Activated T-helper 1 cell treated with anti-CD3 and anti-CD28 coated beads, Interleukin-12 subunit alpha, Interleukin-12 subunit beta, Interleukin-2, Interleukin-4 antibody, amounts not matched to agents 30 ng/mL and 10 ng/mL and 1 ng/mL, durations not matched to agents 14 hours and 24 hours and 36 hours (primary cell): Measurements from ENCODE around the gene MAP3K19. TPM values are rescaled to one million over a fixed set of nuclear protein-coding genes. Genes with fewer than 3 reads are reported as not detected.
"Not testable (repeated sequence)": the region's sequence is repeated elsewhere in the genome, so short reads cannot be mapped to it uniquely, and the experiment has no call there.

Experiments
- DNase-seq: peaks from one replicate; pipeline ENCODE4 v3.0.0; 2021; ENCODE audit warnings: low spot score
- H3K27ac Mint-ChIP-seq: one replicate; pipeline ENCODE4 v1.8.0; 2021; ENCODE audit warnings: mild to moderate bottlenecking, mixed read lengths
- H3K27me3 Mint-ChIP-seq: one replicate; pipeline ENCODE4 v1.8.0; 2022; ENCODE audit warnings: mild to moderate bottlenecking, moderate library complexity, mixed read lengths; ENCODE audit not compliant: insufficient read depth
- H3K36me3 Mint-ChIP-seq: one replicate; pipeline ENCODE4 v1.8.0; 2021; ENCODE audit warnings: low read depth, mixed read lengths
- H3K4me1 Mint-ChIP-seq: one replicate; pipeline ENCODE4 v1.8.0; 2021; ENCODE audit warnings: low read depth, mixed read lengths
- H3K4me3 Mint-ChIP-seq: one replicate; pipeline ENCODE4 v1.8.0; 2021; ENCODE audit warnings: mild to moderate bottlenecking, moderate library complexity, mixed read lengths
- H3K9me3 Mint-ChIP-seq: one replicate; pipeline ENCODE4 v1.8.0; 2021; ENCODE audit warnings: mixed read lengths
- intact Hi-C: fragments of 100-400 bp; cut with micrococcal nuclease; formaldehyde crosslinking; loops from one replicate; pipeline ENCODE4 v1.15.1; 2024
- total RNA-seq: library from RNA; stranded (reverse); gene quantifications from 2 replicates; pipeline ENCODE4 v1.2.3, GENCODE V29; 2022

The MAP3K19 gene
- total RNA-seq, 1 donor from 2014 or later, result not detected

- no peak for DNase-seq
- Mint-ChIP-seq H3K27me3 (peaks cover 15% of the 10 kb centered on the region), H3K36me3 (peaks cover 7% of the 10 kb centered on the region), H3K4me1 (peaks cover 15% of the 10 kb centered on the region), H3K27ac (peak overlapping the region; percentile 54), H3K4me3 (peak overlapping the region; percentile 0), H3K9me3 (peaks cover 34% of the 10 kb centered on the region)
- intact Hi-C loops, result loop anchor here (1.0 to 10.0 kb wide), 4 partner anchors 55 to 1411 kb away; partner anchors contain the start of genes CCNT2 and RAB3GAP1
These were observed 73.8 kb downstream of the MAP3K19 start for GRCh38 chr2:134973241-134974138.

- intact Hi-C loops, DNase-seq, H3K27ac Mint-ChIP-seq, H3K4me3 Mint-ChIP-seq, H3K36me3 Mint-ChIP-seq, H3K4me1 Mint-ChIP-seq: not testable (repeated sequence)
- peaks cover 14% of the 10 kb centered on the region for H3K27me3 Mint-ChIP-seq
- H3K9me3 Mint-ChIP-seq, result peaks cover 11% of the 10 kb centered on the region
These were observed 80.1 kb downstream of the MAP3K19 start for GRCh38 chr2:134967166-134967565.

GRCh38 chr2:134957477-134957876 lies 89.8 kb downstream of the MAP3K19 start:
- intact Hi-C loops, result no loop called here
- peaks cover 42% of the 10 kb centered on the region for H3K36me3 Mint-ChIP-seq
- H3K9me3 Mint-ChIP-seq, result no peaks in the 10 kb centered on the region
- no peak for DNase-seq
- no peak overlapping the region for H3K27ac Mint-ChIP-seq
- H3K27me3 Mint-ChIP-seq, result no peaks in the 10 kb centered on the region
- H3K4me1 Mint-ChIP-seq, result peaks cover 12% of the 10 kb centered on the region
- H3K4me3 Mint-ChIP-seq, result no peak overlapping the region

- H3K27ac Mint-ChIP-seq, result no peak overlapping the region
- no peaks in the 10 kb centered on the region for H3K9me3 Mint-ChIP-seq
- peaks cover 46% of the 10 kb centered on the region for H3K36me3 Mint-ChIP-seq
- H3K4me1 Mint-ChIP-seq, result peaks cover 12% of the 10 kb centered on the region
- H3K27me3 Mint-ChIP-seq, result no peaks in the 10 kb centered on the region
- no peak for DNase-seq
- intact Hi-C loops, result no loop called here
- H3K4me3 Mint-ChIP-seq, result no peak overlapping the region
These were observed 91.5 kb downstream of the MAP3K19 start for GRCh38 chr2:134955744-134956143.

GRCh38 chr2:134954065-134954464 lies 93.2 kb downstream of the MAP3K19 start:
- H3K9me3 Mint-ChIP-seq, result no peaks in the 10 kb centered on the region
- no peak overlapping the region for H3K27ac Mint-ChIP-seq
- no peaks in the 10 kb centered on the region for H3K27me3 Mint-ChIP-seq
- DNase-seq, result no peak
- H3K4me3 Mint-ChIP-seq, result no peak overlapping the region
- peaks cover 26% of the 10 kb centered on the region for H3K4me1 Mint-ChIP-seq
- peaks cover 51% of the 10 kb centered on the region for H3K36me3 Mint-ChIP-seq
- intact Hi-C loops, result no loop called here

GRCh38 chr2:134952608-134953007 lies 94.6 kb downstream of the MAP3K19 start:
- no peak for DNase-seq
- H3K4me3 Mint-ChIP-seq, result no peak overlapping the region
- H3K27ac Mint-ChIP-seq, result no peak overlapping the region
- H3K9me3 Mint-ChIP-seq, result no peaks in the 10 kb centered on the region
- intact Hi-C loops, result no loop called here
- H3K4me1 Mint-ChIP-seq, result peaks cover 26% of the 10 kb centered on the region
- H3K27me3 Mint-ChIP-seq, result no peaks in the 10 kb centered on the region
- peaks cover 51% of the 10 kb centered on the region for H3K36me3 Mint-ChIP-seq

- intact Hi-C loops, result loop anchor here (2.0 kb wide), 1 partner anchor 16 kb away; no protein-coding TSS in a partner anchor
- peaks cover 48% of the 10 kb centered on the region for H3K36me3 Mint-ChIP-seq
- no peaks in the 10 kb centered on the region for H3K27me3 Mint-ChIP-seq
- peaks cover 29% of the 10 kb centered on the region for H3K4me1 Mint-ChIP-seq
- H3K27ac Mint-ChIP-seq, result no peak overlapping the region
- no peak for DNase-seq
- no peaks in the 10 kb centered on the region for H3K9me3 Mint-ChIP-seq
- no peak overlapping the region for H3K4me3 Mint-ChIP-seq
These were observed 96.4 kb downstream of the MAP3K19 start for GRCh38 chr2:134950886-134951285.

GRCh38 chr2:134949981-134950708 lies 97.1 kb downstream of the MAP3K19 start:
- Mint-ChIP-seq H3K27me3 (no peaks in the 10 kb centered on the region), H3K27ac (peak overlapping the region; percentile 77), H3K4me3 (no peak overlapping the region), H3K36me3 (peaks cover 55% of the 10 kb centered on the region), H3K9me3 (no peaks in the 10 kb centered on the region), H3K4me1 (peaks cover 37% of the 10 kb centered on the region)
- DNase-seq, result no peak
- intact Hi-C loops, result loop anchor here (2.0 kb wide), 1 partner anchor 15 kb away; no protein-coding TSS in a partner anchor

GRCh38 chr2:134946073-134946472 lies 101.2 kb downstream of the MAP3K19 start:
- Mint-ChIP-seq H3K4me1 (peaks cover 37% of the 10 kb centered on the region), H3K4me3 (no peak overlapping the region), H3K27me3 (no peaks in the 10 kb centered on the region), H3K27ac (no peak overlapping the region), H3K36me3 (peaks cover 50% of the 10 kb centered on the region), H3K9me3 (no peaks in the 10 kb centered on the region)
- DNase-seq, result no peak
- intact Hi-C loops, result no loop called here

GRCh38 chr2:134944975-134945374 lies 102.3 kb downstream of the MAP3K19 start:
- Mint-ChIP-seq H3K27ac (peak overlapping the region; percentile 4), H3K27me3 (no peaks in the 10 kb centered on the region), H3K4me1 (peaks cover 31% of the 10 kb centered on the region), H3K4me3 (no peak overlapping the region), H3K9me3 (no peaks in the 10 kb centered on the region), H3K36me3 (peaks cover 51% of the 10 kb centered on the region)
- intact Hi-C loops, result no loop called here
- DNase-seq, result no peak

- Mint-ChIP-seq H3K36me3 (peaks cover 53% of the 10 kb centered on the region), H3K27me3 (no peaks in the 10 kb centered on the region), H3K4me3 (no peak overlapping the region), H3K27ac (no peak overlapping the region), H3K4me1 (peaks cover 24% of the 10 kb centered on the region), H3K9me3 (no peaks in the 10 kb centered on the region)
- intact Hi-C loops, result loop anchor here (2.0 kb wide), 1 partner anchor 25 kb away; the partner anchor contains the start of gene CCNT2
- DNase-seq, result no peak
These were observed 103.7 kb downstream of the MAP3K19 start for GRCh38 chr2:134943540-134943939.

- no peaks in the 10 kb centered on the region for H3K27me3 Mint-ChIP-seq
- no peak overlapping the region for H3K4me3 Mint-ChIP-seq
- H3K36me3 Mint-ChIP-seq, result peaks cover 37% of the 10 kb centered on the region
- H3K4me1 Mint-ChIP-seq, result peaks cover 40% of the 10 kb centered on the region
- no peak for DNase-seq
- H3K9me3 Mint-ChIP-seq, result no peaks in the 10 kb centered on the region
- no peak overlapping the region for H3K27ac Mint-ChIP-seq
- intact Hi-C loops, result no loop called here
These were observed 110.6 kb downstream of the MAP3K19 start for GRCh38 chr2:134936691-134937090.

- Mint-ChIP-seq H3K36me3 (peaks cover 32% of the 10 kb centered on the region), H3K9me3 (no peaks in the 10 kb centered on the region), H3K27me3 (no peaks in the 10 kb centered on the region), H3K4me3 (no peak overlapping the region), H3K4me1 (peaks cover 51% of the 10 kb centered on the region), H3K27ac (no peak overlapping the region)
- intact Hi-C loops, result loop anchor here (2.0 kb wide), 1 partner anchor 16 kb away; no protein-coding TSS in a partner anchor
- no peak for DNase-seq
These were observed 112.6 kb downstream of the MAP3K19 start for GRCh38 chr2:134934641-134935040.
